HG03135 (cell line): ENCODE results near the gene LCA5L.

Experiments used
- ATAC-seq: cut with Tn5 transposase; IDR thresholded peaks from one replicate; pipeline ENCODE4 v1.9.1; 2021; ENCODE audit warnings: mild to moderate bottlenecking, moderate library complexity; ENCODE audit not compliant: unreplicated experiment

LCA5L gene

GRCh38 chr21:39359382-39359781, 86.2 kb downstream of the LCA5L start:
- ATAC-seq = no peak
